Suprapubic skin (tissue), 4 donors: ENCODE data around the gene LETM1. TPM values are rescaled to one million over a fixed set of nuclear protein-coding genes. Genes with fewer than 3 reads are reported as not detected.

Source experiments
- DNase-seq, 2 donors: peaks; one replicate each; pipeline ENCODE4 v3.0.0-alpha.2; 2019; ENCODE audit warnings: low spot score in 2 of 2
- H3K27ac ChIP-seq: fragments of 200-600 bp; sonication (generic); one replicate; pipeline ENCODE4 v1.5.1; 2019
- H3K27me3 ChIP-seq: fragments of 200-600 bp; sonication (generic); one replicate; pipeline ENCODE4 v1.5.1; 2019
- H3K36me3 ChIP-seq: fragments of 200-600 bp; sonication (generic); one replicate; pipeline ENCODE4 v1.5.1; 2019
- H3K4me1 ChIP-seq: fragments of 200-600 bp; sonication (generic); one replicate; pipeline ENCODE4 v1.5.1; 2019
- H3K4me3 ChIP-seq: fragments of 200-600 bp; sonication (generic); one replicate; pipeline ENCODE4 v1.5.1; 2019; ENCODE audit warnings: mild to moderate bottlenecking
- H3K9me3 ChIP-seq: fragments of 200-600 bp; sonication (generic); one replicate; pipeline ENCODE4 v1.5.1; 2019
- CTCF ChIP-seq, 2 donors: fragments of 200-600 bp in 1 of 2; fragments of 450-650 bp in 1 of 2; sonication (generic) in 1 of 2; IDR thresholded peaks; one replicate each; pipeline ENCODE4 v1.5.1; 2016 to 2019; ENCODE audit warnings: antibody characterized with exemption in 2 of 2, mild to moderate bottlenecking in 1 of 2, moderate library complexity in 1 of 2
- EP300 ChIP-seq: sonication (generic); formaldehyde crosslinking; IDR thresholded peaks from one replicate; pipeline ENCODE4 v1.6.1; 2017; ENCODE audit warnings: antibody characterized with exemption
- POLR2A ChIP-seq, 2 donors: fragments of 450-650 bp; IDR thresholded peaks; one replicate each; pipeline ENCODE4 v1.6.1; 2017; ENCODE audit warnings: antibody characterized with exemption in 2 of 2, mild to moderate bottlenecking in 2 of 2, moderate library complexity in 2 of 2
- POLR2AphosphoS5 ChIP-seq, 3 donors: sonication (generic); formaldehyde crosslinking; IDR thresholded peaks; one replicate each; pipeline ENCODE4 v1.6.1; 2017; ENCODE audit warnings: antibody characterized with exemption in 3 of 3
- WGBS: methylation state at CpG from one replicate; pipeline ENCODE4 v1.1.5; 2018; 5-methylcytosine and 5-hydroxymethylcytosine counted together
- total RNA-seq, 4 donors: library from RNA; depleted of rRNA; stranded (reverse); fragments of >200 nt; gene quantifications; one replicate each; pipeline ENCODE4 v1.1.0, GENCODE V29; 2016

Gene LETM1
- total RNA-seq, 4 donors from 2014 or later, result 64.0 to 73.5 (median 65.2) TPM

GRCh38 chr4:1800805-1801204 is 55.2 kb downstream of the LETM1 start:
- Histone ChIP-seq H3K4me1 (peaks cover 53% of the 10 kb centered on the region), H3K9me3 (no peaks in the 10 kb centered on the region), H3K27me3 (peaks cover 25% of the 10 kb centered on the region), H3K4me3 (no peak overlapping the region), H3K36me3 (peaks cover 3% of the 10 kb centered on the region), H3K27ac (no peak overlapping the region)
- 59% methylated on average over 8 of the region's 10 CpGs for WGBS
- TF ChIP-seq POLR2A (IDR thresholded peaks at IDR 0.05), result no peak
- no peak for TF ChIP-seq CTCF (IDR thresholded peaks at IDR 0.05)
- no peak for TF ChIP-seq POLR2AphosphoS5 (IDR thresholded peaks at IDR 0.05)
- DNase-seq, result no peak

- Histone ChIP-seq H3K4me3 (no peak overlapping the region), H3K27me3 (peaks cover 36% of the 10 kb centered on the region), H3K27ac (no peak overlapping the region), H3K4me1 (peaks cover 64% of the 10 kb centered on the region), H3K9me3 (no peaks in the 10 kb centered on the region), H3K36me3 (peaks cover 3% of the 10 kb centered on the region)
- no peak for TF ChIP-seq POLR2AphosphoS5 (IDR thresholded peaks at IDR 0.05)
- TF ChIP-seq EP300, result no peak
- DNase-seq, result no peak
- 86% methylated on average over 11 of the region's 41 CpGs for WGBS
Observed at GRCh38 chr4:1799387-1800375, 56.3 kb downstream of the LETM1 start.

- no peak for TF ChIP-seq EP300
- TF ChIP-seq POLR2AphosphoS5 (IDR thresholded peaks at IDR 0.05), result no peak
- no peak for TF ChIP-seq CTCF (IDR thresholded peaks at IDR 0.05)
- TF ChIP-seq POLR2A (IDR thresholded peaks at IDR 0.05), result no peak
- H3K4me3 ChIP-seq, result no peak overlapping the region
- no peak for DNase-seq
- no peaks in the 10 kb centered on the region for H3K9me3 ChIP-seq
- H3K4me1 ChIP-seq, result peaks cover 73% of the 10 kb centered on the region
- WGBS, result 75% methylated on average over 19 of the region's 30 CpGs
- no peak overlapping the region for H3K27ac ChIP-seq
- H3K36me3 ChIP-seq, result no peaks in the 10 kb centered on the region
- peaks cover 45% of the 10 kb centered on the region for H3K27me3 ChIP-seq
Observed at GRCh38 chr4:1798580-1799386, 57.2 kb downstream of the LETM1 start.

- no peak for DNase-seq
- TF ChIP-seq EP300 (no peak), POLR2A (IDR thresholded peaks at IDR 0.05) (no peak), CTCF (IDR thresholded peaks at IDR 0.05) (no peak), POLR2AphosphoS5 (IDR thresholded peaks at IDR 0.05) (no peak)
- H3K27ac ChIP-seq, result no peak overlapping the region
- peaks cover 77% of the 10 kb centered on the region for H3K4me1 ChIP-seq
- WGBS, result 85% methylated on average over 4 of the region's 27 CpGs
- peaks cover 46% of the 10 kb centered on the region for H3K27me3 ChIP-seq
- peak overlapping the region; percentile 70 for H3K4me3 ChIP-seq
- no peaks in the 10 kb centered on the region for H3K9me3 ChIP-seq
- H3K36me3 ChIP-seq, result no peaks in the 10 kb centered on the region
Observed at GRCh38 chr4:1797861-1798579, 57.9 kb downstream of the LETM1 start.

- Histone ChIP-seq H3K36me3 (no peaks in the 10 kb centered on the region), H3K9me3 (no peaks in the 10 kb centered on the region), H3K27me3 (peaks cover 46% of the 10 kb centered on the region), H3K4me3 (peak overlapping the region; percentile 70), H3K4me1 (peaks cover 76% of the 10 kb centered on the region), H3K27ac (no peak overlapping the region)
- TF ChIP-seq EP300, result no peak
- TF ChIP-seq POLR2A (IDR thresholded peaks at IDR 0.05), result no peak
- TF ChIP-seq CTCF (IDR thresholded peaks at IDR 0.05), result no peak
- no peak for TF ChIP-seq POLR2AphosphoS5 (IDR thresholded peaks at IDR 0.05)
- whole genome bisulfite sequencing, result 80% methylated on average over 1 of the region's 16 CpGs
- DNase-seq, result no peak
Observed at GRCh38 chr4:1797298-1797860, 58.6 kb downstream of the LETM1 start.
